Measurements from ENCODE around the gene BDH1. TPM values are rescaled to one million over a fixed set of nuclear protein-coding genes. Genes with fewer than 3 reads are reported as not detected.

The BDH1 gene
- polyA plus RNA-seq, 1 of the 3 experiments (the other 2 are of a cell fraction), result 19.8 TPM

GRCh38 chr3:197598404-197598980 is 42.7 kb upstream of the BDH1 start:
- Histone ChIP-seq H3K4me2 (no peak overlapping the region), H3K9ac (no peak overlapping the region), H2AFZ (ENCODE audit: low read depth) (no peak overlapping the region), H3K4me3 (ENCODE audit: low read depth in 2 of 2, low read length in 1 of 2) (no peak overlapping the region), H3K79me2 (ENCODE audit: insufficient read depth) (no peaks in the 10 kb centered on the region), H3K4me1 (ENCODE audit: control insufficient read depth in 1 of 2, insufficient read depth in 2 of 2, low read depth in 1 of 2, low read length in 1 of 2) (peaks cover 0 to 7% of the 10 kb centered on the region in 2 experiments; a peak in 1 of 4 replicates), H3K27me3 (ENCODE audit: insufficient read depth) (no peaks in the 10 kb centered on the region), H3K36me3 (replicated peaks in 1 of 2; ENCODE audit: control insufficient read depth in 1 of 2, insufficient read depth in 2 of 2, low read length in 1 of 2) (no peaks in the 10 kb centered on the region), H3K27ac (ENCODE audit: low read depth in 2 of 2, low read length in 1 of 2) (no peak overlapping the region), H4K20me1 (ENCODE audit: insufficient read depth) (no peaks in the 10 kb centered on the region), H3F3A (replicated peaks; ENCODE audit: insufficient read depth) (no peaks in the 10 kb centered on the region), H3K9me3 (no peaks in the 10 kb centered on the region), H3K9me2 (no peaks in the 10 kb centered on the region)
- 68% methylated on average over 14 of the region's 15 CpGs for WGBS (ENCODE audit: low lambda C conversion rate)
- TF ChIP-seq NFIC (IDR thresholded peaks at IDR 0.05; ENCODE audit: borderline replicate concordance) (no peak), USF2 (IDR thresholded peaks at IDR 0.05; ENCODE audit: borderline replicate concordance, low read depth, low read length) (no peak), MAX (IDR thresholded peaks at IDR 0.05; ENCODE audit: low read depth) (no peak), YY1 (IDR thresholded peaks at IDR 0.05; ENCODE audit: low read depth) (no peak), CTCF (IDR thresholded peaks at IDR 0.05) (no peak), CHD2 (IDR thresholded peaks at IDR 0.05; ENCODE audit: low read length, partially characterized antibody) (no peak), JUND (IDR thresholded peaks at IDR 0.05) (no peak), SIN3A (IDR thresholded peaks at IDR 0.05; ENCODE audit: borderline replicate concordance, low read depth, low read length) (no peak), ZBTB33 (IDR thresholded peaks at IDR 0.05; ENCODE audit: borderline replicate concordance, low read depth) (no peak)
- no peak for DNase-seq
- POLR2A ChIA-PET, result interaction anchor here (1.4 kb wide), 1 partner anchor 70 kb away, joined by 3 read pairs; no protein-coding TSS in a partner anchor
- CTCF ChIA-PET, result interaction anchor here (0.5 to 4.4 kb wide), 34 partner anchors 9 to 619 kb away, joined by 3 to 61 read pairs (median 7); partner anchors contain the start of gene BDH1

- no peaks in the 10 kb centered on the region for H3K9me2 ChIP-seq
- H3K4me3 ChIP-seq (ENCODE audit: low read depth in 2 of 2, low read length in 1 of 2), result no peak overlapping the region
- no peak overlapping the region for H3K9ac ChIP-seq
- H3K27ac ChIP-seq (ENCODE audit: low read depth in 2 of 2, low read length in 1 of 2), result no peak overlapping the region
- WGBS (ENCODE audit: low lambda C conversion rate), result 73% methylated on average over 4 of the region's 4 CpGs
- H3K36me3 ChIP-seq (replicated peaks in 1 of 2; ENCODE audit: control insufficient read depth in 1 of 2, insufficient read depth in 2 of 2, low read length in 1 of 2), result no peaks in the 10 kb centered on the region
- TF ChIP-seq EP300 (IDR thresholded peaks at IDR 0.05; ENCODE audit: borderline replicate concordance in 1 of 2, low read depth in 1 of 2, low read length in 1 of 2), result no peak
- CTCF ChIA-PET, result interaction anchor here (3.0 to 4.4 kb wide), 5 partner anchors 8 to 77 kb away, joined by 22 to 61 read pairs (median 24); no protein-coding TSS in a partner anchor
- no peak overlapping the region for H2AFZ ChIP-seq (ENCODE audit: low read depth)
- H3K9me3 ChIP-seq, result no peaks in the 10 kb centered on the region
- no peak overlapping the region for H3K4me2 ChIP-seq
- no peak for DNase-seq
- H3K79me2 ChIP-seq (ENCODE audit: insufficient read depth), result no peaks in the 10 kb centered on the region
- no peaks in the 10 kb centered on the region for H4K20me1 ChIP-seq (ENCODE audit: insufficient read depth)
- H3K4me1 ChIP-seq (ENCODE audit: control insufficient read depth in 1 of 2, insufficient read depth in 2 of 2, low read depth in 1 of 2, low read length in 1 of 2), result peaks cover 0 to 7% of the 10 kb centered on the region in 2 experiments; a peak in 1 of 4 replicates
- H3K27me3 ChIP-seq (ENCODE audit: insufficient read depth), result no peaks in the 10 kb centered on the region
- POLR2A ChIA-PET, result no interaction called here
- no peaks in the 10 kb centered on the region for H3F3A ChIP-seq (replicated peaks; ENCODE audit: insufficient read depth)
Measured at GRCh38 chr3:197597335-197597734, 41.6 kb upstream of the BDH1 start.

Data from SK-N-SH (cell line).